ENCODE measurements around the gene SEL1L. TPM values are rescaled to one million over a fixed set of nuclear protein-coding genes. Genes with fewer than 3 reads are reported as not detected.
A peak's percentile ranks its signal among the peaks of the same experiment; 100 is the strongest.

Gene SEL1L
- total RNA-seq, 2 experiments from 2014 or later: 58.3 to 185 TPM

- Histone ChIP-seq H3K9me2 (ENCODE audit: insufficient read depth, low read length) (no peaks in the 10 kb centered on the region), H3K36me3 (ENCODE audit: insufficient read depth, low read length) (no peaks in the 10 kb centered on the region), H3K9me3 (ENCODE audit: low read length) (peaks cover 7% of the 10 kb centered on the region; the same call in 1 of the 2 replicates), H3K4me2 (ENCODE audit: low read length) (no peak overlapping the region), H3K4me3 (ENCODE audit: low read depth, low read length, poor library complexity, severe bottlenecking) (no peak overlapping the region), H3K4me1 (ENCODE audit: insufficient read depth, low read length, poor library complexity, severe bottlenecking) (no peaks in the 10 kb centered on the region), H3K79me2 (ENCODE audit: insufficient read depth, low read depth, low read length) (no peaks in the 10 kb centered on the region), H2AFZ (ENCODE audit: low read length) (no peak overlapping the region; the same call in 1 of the 2 replicates), H3K27ac (ENCODE audit: low read depth, low read length, poor library complexity, severe bottlenecking) (no peak overlapping the region), H4K20me1 (ENCODE audit: insufficient read depth, low read length) (no peaks in the 10 kb centered on the region)
- ChIA-PET CTCF (ENCODE audit: unreplicated experiment) (no interaction called here), POLR2A (interaction anchor here (0.8 kb wide), 1 partner anchor 24 kb away, joined by 3 read pairs; no protein-coding TSS in a partner anchor)
- no peak for DNase-seq (ENCODE audit: low spot score)
- no TSS peak for BruUV-seq (replicated peaks)
- intact Hi-C loops (cut with micrococcal nuclease; ENCODE audit: unreplicated experiment): no loop called here
- no peak for TF ChIP-seq EZH2phosphoT487 (IDR thresholded peaks at IDR 0.05; ENCODE audit: borderline replicate concordance, low read depth, low read length)
- TF ChIP-seq, protein P1, sequence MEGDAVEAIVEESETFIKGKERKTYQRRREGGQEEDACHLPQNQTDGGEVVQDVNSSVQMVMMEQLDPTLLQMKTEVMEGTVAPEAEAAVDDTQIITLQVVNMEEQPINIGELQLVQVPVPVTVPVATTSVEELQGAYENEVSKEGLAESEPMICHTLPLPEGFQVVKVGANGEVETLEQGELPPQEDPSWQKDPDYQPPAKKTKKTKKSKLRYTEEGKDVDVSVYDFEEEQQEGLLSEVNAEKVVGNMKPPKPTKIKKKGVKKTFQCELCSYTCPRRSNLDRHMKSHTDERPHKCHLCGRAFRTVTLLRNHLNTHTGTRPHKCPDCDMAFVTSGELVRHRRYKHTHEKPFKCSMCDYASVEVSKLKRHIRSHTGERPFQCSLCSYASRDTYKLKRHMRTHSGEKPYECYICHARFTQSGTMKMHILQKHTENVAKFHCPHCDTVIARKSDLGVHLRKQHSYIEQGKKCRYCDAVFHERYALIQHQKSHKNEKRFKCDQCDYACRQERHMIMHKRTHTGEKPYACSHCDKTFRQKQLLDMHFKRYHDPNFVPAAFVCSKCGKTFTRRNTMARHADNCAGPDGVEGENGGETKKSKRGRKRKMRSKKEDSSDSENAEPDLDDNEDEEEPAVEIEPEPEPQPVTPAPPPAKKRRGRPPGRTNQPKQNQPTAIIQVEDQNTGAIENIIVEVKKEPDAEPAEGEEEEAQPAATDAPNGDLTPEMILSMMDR (conservative IDR thresholded peaks at IDR 0.05; ENCODE audit: low read length): no peak
These were observed 22.0 kb upstream of the SEL1L start for GRCh38 chr14:81555684-81556083.

- Histone ChIP-seq H3K4me3 (ENCODE audit: low read depth, low read length, poor library complexity, severe bottlenecking) (no peak overlapping the region), H3K4me1 (ENCODE audit: insufficient read depth, low read length, poor library complexity, severe bottlenecking) (no peaks in the 10 kb centered on the region), H2AFZ (ENCODE audit: low read length) (0 out of 2 replicates have a peak overlapping the region, but pooled peaks have one; percentile 4), H3K27ac (ENCODE audit: low read depth, low read length, poor library complexity, severe bottlenecking) (no peak overlapping the region), H3K79me2 (ENCODE audit: insufficient read depth, low read depth, low read length) (no peaks in the 10 kb centered on the region), H4K20me1 (ENCODE audit: insufficient read depth, low read length) (no peaks in the 10 kb centered on the region), H3K9me3 (ENCODE audit: low read length) (peaks cover 7% of the 10 kb centered on the region; the same call in 1 of the 2 replicates), H3K9me2 (ENCODE audit: insufficient read depth, low read length) (no peaks in the 10 kb centered on the region), H3K36me3 (ENCODE audit: insufficient read depth, low read length) (no peaks in the 10 kb centered on the region), H3K4me2 (ENCODE audit: low read length) (no peak overlapping the region)
- ChIA-PET CTCF (ENCODE audit: unreplicated experiment) (no interaction called here), POLR2A (interaction anchor here (0.8 kb wide), 2 partner anchors 19 to 23 kb away, joined by 3 read pairs; no protein-coding TSS in a partner anchor)
- intact Hi-C loops (cut with micrococcal nuclease; ENCODE audit: unreplicated experiment): no loop called here
- TF ChIP-seq EZH2phosphoT487 (IDR thresholded peaks at IDR 0.05; ENCODE audit: borderline replicate concordance, low read depth, low read length): no peak
- TF ChIP-seq, protein P1 (conservative IDR thresholded peaks at IDR 0.05; ENCODE audit: low read length): no peak
- no peak for DNase-seq (ENCODE audit: low spot score)
- BruUV-seq (replicated peaks): no TSS peak
These were observed 21.4 kb upstream of the SEL1L start for GRCh38 chr14:81555051-81555450.

DNA sequence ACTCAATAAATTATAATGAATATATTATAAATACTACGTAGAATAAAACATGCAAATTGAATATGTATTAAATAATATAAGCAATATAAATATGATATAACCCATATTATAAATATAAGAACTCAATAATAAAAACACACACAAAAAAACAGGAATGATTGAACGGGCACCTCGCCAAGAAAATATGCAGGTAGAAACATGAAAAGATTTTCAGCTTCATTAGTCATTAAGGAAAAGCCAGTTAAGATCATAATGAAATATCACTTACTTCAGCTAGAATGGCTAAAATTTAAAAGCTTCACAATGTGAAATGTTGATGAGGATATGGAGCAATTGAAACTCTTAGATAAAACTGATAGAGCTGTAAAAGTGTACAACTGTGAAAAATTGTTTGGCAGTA is 17.8 kb upstream of the SEL1L start:
- H3K36me3 ChIP-seq (ENCODE audit: insufficient read depth, low read length): no peaks in the 10 kb centered on the region
- H3K79me2 ChIP-seq (ENCODE audit: insufficient read depth, low read depth, low read length): no peaks in the 10 kb centered on the region
- H3K4me3 ChIP-seq (ENCODE audit: low read depth, low read length, poor library complexity, severe bottlenecking): no peak overlapping the region
- no peak overlapping the region for H3K27ac ChIP-seq (ENCODE audit: low read depth, low read length, poor library complexity, severe bottlenecking)
- no peak overlapping the region for H2AFZ ChIP-seq (ENCODE audit: low read length)
- no peak for DNase-seq (ENCODE audit: low spot score)
- no peaks in the 10 kb centered on the region for H4K20me1 ChIP-seq (ENCODE audit: insufficient read depth, low read length)
- TF ChIP-seq, protein P1 (conservative IDR thresholded peaks at IDR 0.05; ENCODE audit: low read length): no peak
- TF ChIP-seq EZH2phosphoT487 (IDR thresholded peaks at IDR 0.05; ENCODE audit: borderline replicate concordance, low read depth, low read length): no peak
- H3K4me1 ChIP-seq (ENCODE audit: insufficient read depth, low read length, poor library complexity, severe bottlenecking): no peaks in the 10 kb centered on the region
- ChIA-PET CTCF (ENCODE audit: unreplicated experiment) (no interaction called here), POLR2A (interaction anchor here (1.0 kb wide), 1 partner anchor 14 kb away, joined by 3 read pairs; no protein-coding TSS in a partner anchor)
- H3K9me3 ChIP-seq (ENCODE audit: low read length): no peaks in the 10 kb centered on the region
- no peaks in the 10 kb centered on the region for H3K9me2 ChIP-seq (ENCODE audit: insufficient read depth, low read length)
- intact Hi-C loops (cut with micrococcal nuclease; ENCODE audit: unreplicated experiment): no loop called here
- no peak overlapping the region for H3K4me2 ChIP-seq (ENCODE audit: low read length)
- BruUV-seq (replicated peaks): no TSS peak
